Mesendoderm (in vitro differentiated cells): ENCODE measurements around the gene RAPGEF6.

ENCODE experiments used
- DNase-seq: peaks from one replicate; pipeline ENCODE4 v3.0.0; 2013
- H2AK5ac ChIP-seq: 2 replicates; pipeline ENCODE4 v1.6.1; 2013; ENCODE audit warnings: low read length, inconsistent platforms
- H2BK120ac ChIP-seq: 2 replicates; pipeline ENCODE4 v1.6.1; 2013; ENCODE audit warnings: low read depth, mild to moderate bottlenecking, low read length, moderate library complexity, mixed read lengths
- H2BK15ac ChIP-seq: replicated peaks from 2 replicates; pipeline ENCODE4 v1.6.1; 2013; ENCODE audit warnings: low read depth, mild to moderate bottlenecking, moderate library complexity
- H2BK5ac ChIP-seq: 2 replicates; pipeline ENCODE4 v1.6.1; 2013; ENCODE audit warnings: low read length, inconsistent platforms
- H3K18ac ChIP-seq: 2 replicates; pipeline ENCODE4 v1.6.1; 2013; ENCODE audit warnings: mild to moderate bottlenecking, low read length, mixed read lengths
- H3K23ac ChIP-seq: one replicate; pipeline ENCODE4 v1.6.1; 2013; ENCODE audit warnings: low read length
- H3K27ac ChIP-seq: 2 replicates; pipeline ENCODE4 v1.5.1; 2013; ENCODE audit warnings: low read depth, mild to moderate bottlenecking, inconsistent platforms, low read length, moderate library complexity
- H3K27me3 ChIP-seq: 2 replicates; pipeline ENCODE4 v1.6.1; 2013; ENCODE audit warnings: low read length, control low read depth, mild to moderate bottlenecking, inconsistent platforms; ENCODE audit not compliant: insufficient read depth, poor library complexity
- H3K36me3 ChIP-seq: 2 replicates; pipeline ENCODE4 v1.6.1; 2013; ENCODE audit warnings: low read length, inconsistent platforms; ENCODE audit not compliant: control insufficient read depth, insufficient read depth
- H3K4ac ChIP-seq: one replicate; pipeline ENCODE4 v1.6.1; 2013; ENCODE audit warnings: low read depth, mild to moderate bottlenecking, low read length, moderate library complexity
- H3K4me1 ChIP-seq: 2 replicates; pipeline ENCODE4 v1.6.1; 2013; ENCODE audit warnings: low read depth, low read length, inconsistent platforms; ENCODE audit not compliant: control insufficient read depth
- H3K4me2 ChIP-seq: 2 replicates; pipeline ENCODE4 v1.6.1; 2013; ENCODE audit warnings: low read length
- H3K4me3 ChIP-seq: 2 replicates; pipeline ENCODE4 v1.5.1; 2013; ENCODE audit warnings: mild to moderate bottlenecking, low read length
- H3K56ac ChIP-seq: one replicate; pipeline ENCODE4 v1.6.1; 2013; ENCODE audit warnings: low read length
- H3K79me1 ChIP-seq: 2 replicates; pipeline ENCODE4 v1.6.1; 2013; ENCODE audit warnings: low read length, inconsistent platforms
- H3K79me2 ChIP-seq: 2 replicates; pipeline ENCODE4 v1.6.1; 2013; ENCODE audit warnings: mild to moderate bottlenecking, low read length; ENCODE audit not compliant: control insufficient read depth, insufficient read depth
- H3K9ac ChIP-seq: 2 replicates; pipeline ENCODE4 v1.6.1; 2013; ENCODE audit warnings: low read length, inconsistent platforms
- H4K5ac ChIP-seq: one replicate; pipeline ENCODE4 v1.6.1; 2013; ENCODE audit warnings: low read length
- H4K8ac ChIP-seq: one replicate; pipeline ENCODE4 v1.6.1; 2013; ENCODE audit warnings: low read depth, mild to moderate bottlenecking, control low read depth, low read length, moderate library complexity
- WGBS: extraction: QIAGEN DNeasy Blood & Tissue Kit; methylation state at CpG from one replicate; pipeline ENCODE4 v1.1.7; 2013; ENCODE audit warnings: low lambda C conversion rate, missing lambda C conversion rate; ENCODE audit not compliant: insufficient coverage; ENCODE audit errors: extremely low coverage; 5-methylcytosine and 5-hydroxymethylcytosine counted together

RAPGEF6 gene

GRCh38 chr5:131536211-131536826 is 98.7 kb downstream of the RAPGEF6 start:
- no peak overlapping the region for H3K23ac ChIP-seq
- H2AK5ac ChIP-seq: no peak overlapping the region
- no peak overlapping the region for H2BK120ac ChIP-seq
- H3K4me1 ChIP-seq: no peaks in the 10 kb centered on the region
- no peak overlapping the region for H3K4me3 ChIP-seq
- no peak for DNase-seq
- H3K79me2 ChIP-seq: no peaks in the 10 kb centered on the region
- no peaks in the 10 kb centered on the region for H3K79me1 ChIP-seq
- H3K27me3 ChIP-seq: no peaks in the 10 kb centered on the region
- no peak overlapping the region for H4K5ac ChIP-seq
- no peak overlapping the region for H3K4ac ChIP-seq
- no peak overlapping the region for H3K4me2 ChIP-seq
- H4K8ac ChIP-seq: no peak overlapping the region
- H3K18ac ChIP-seq: no peak overlapping the region
- no peak overlapping the region for H3K27ac ChIP-seq
- H2BK15ac ChIP-seq: no peak overlapping the region
- H2BK5ac ChIP-seq: no peak overlapping the region
- WGBS: no CpG with 5 or more reads among the region's 6 CpGs
- H3K9ac ChIP-seq: no peak overlapping the region
- no peak overlapping the region for H3K56ac ChIP-seq
- H3K36me3 ChIP-seq: no peaks in the 10 kb centered on the region

- WGBS: no CpG with 5 or more reads among the region's 2 CpGs
- Histone ChIP-seq H3K18ac (no peak overlapping the region), H2BK5ac (no peak overlapping the region), H3K79me1 (no peaks in the 10 kb centered on the region), H3K27ac (no peak overlapping the region), H3K56ac (no peak overlapping the region), H3K4me2 (no peak overlapping the region), H3K79me2 (no peaks in the 10 kb centered on the region), H3K4ac (no peak overlapping the region), H3K4me1 (no peaks in the 10 kb centered on the region), H3K27me3 (no peaks in the 10 kb centered on the region), H3K4me3 (no peak overlapping the region), H2BK15ac (no peak overlapping the region), H3K9ac (no peak overlapping the region), H2AK5ac (no peak overlapping the region), H2BK120ac (no peak overlapping the region), H3K36me3 (no peaks in the 10 kb centered on the region), H4K8ac (no peak overlapping the region), H3K23ac (no peak overlapping the region), H4K5ac (no peak overlapping the region)
- peak; percentile 16 for DNase-seq
These were observed 100.1 kb downstream of the RAPGEF6 start for GRCh38 chr5:131534974-131535373.

- no peak overlapping the region for H2AK5ac ChIP-seq
- no peak overlapping the region for H2BK15ac ChIP-seq
- H3K36me3 ChIP-seq: no peaks in the 10 kb centered on the region
- H4K8ac ChIP-seq: no peak overlapping the region
- H3K4me2 ChIP-seq: no peak overlapping the region
- H2BK5ac ChIP-seq: no peak overlapping the region
- WGBS: no CpG with 5 or more reads among the region's 1 CpG
- no peaks in the 10 kb centered on the region for H3K79me2 ChIP-seq
- no peak overlapping the region for H2BK120ac ChIP-seq
- H3K79me1 ChIP-seq: no peaks in the 10 kb centered on the region
- no peak overlapping the region for H3K23ac ChIP-seq
- no peak for DNase-seq
- no peak overlapping the region for H3K9ac ChIP-seq
- H3K4ac ChIP-seq: no peak overlapping the region
- H3K4me3 ChIP-seq: no peak overlapping the region
- H3K56ac ChIP-seq: no peak overlapping the region
- no peak overlapping the region for H4K5ac ChIP-seq
- no peaks in the 10 kb centered on the region for H3K27me3 ChIP-seq
- H3K27ac ChIP-seq: no peak overlapping the region
- H3K4me1 ChIP-seq: no peaks in the 10 kb centered on the region
- H3K18ac ChIP-seq: no peak overlapping the region
These were observed 101.2 kb downstream of the RAPGEF6 start for GRCh38 chr5:131533836-131534235.

GRCh38 chr5:131532031-131532640 is 102.9 kb downstream of the RAPGEF6 start:
- no peaks in the 10 kb centered on the region for H3K36me3 ChIP-seq
- no peaks in the 10 kb centered on the region for H3K79me2 ChIP-seq
- no peaks in the 10 kb centered on the region for H3K79me1 ChIP-seq
- H3K4me1 ChIP-seq: no peaks in the 10 kb centered on the region
- no peak overlapping the region for H4K8ac ChIP-seq
- no peak overlapping the region for H4K5ac ChIP-seq
- no peak overlapping the region for H2BK5ac ChIP-seq
- H3K18ac ChIP-seq: no peak overlapping the region
- no peak overlapping the region for H2BK15ac ChIP-seq
- H3K27me3 ChIP-seq: no peaks in the 10 kb centered on the region
- H3K27ac ChIP-seq: no peak overlapping the region
- no peak overlapping the region for H3K9ac ChIP-seq
- no peak overlapping the region for H2BK120ac ChIP-seq
- no peak overlapping the region for H3K4me3 ChIP-seq
- no peak overlapping the region for H3K56ac ChIP-seq
- no peak overlapping the region for H2AK5ac ChIP-seq
- no peak overlapping the region for H3K4me2 ChIP-seq
- no peak for DNase-seq
- H3K4ac ChIP-seq: no peak overlapping the region
- H3K23ac ChIP-seq: no peak overlapping the region
- no CpG with 5 or more reads among the region's 6 CpGs for WGBS

- no CpG with 5 or more reads among the region's 2 CpGs for whole genome bisulfite sequencing
- no peak overlapping the region for H2AK5ac ChIP-seq
- no peak overlapping the region for H3K18ac ChIP-seq
- H3K4me3 ChIP-seq: no peak overlapping the region
- no peaks in the 10 kb centered on the region for H3K27me3 ChIP-seq
- H3K56ac ChIP-seq: no peak overlapping the region
- H3K4ac ChIP-seq: no peak overlapping the region
- no peaks in the 10 kb centered on the region for H3K79me2 ChIP-seq
- H2BK15ac ChIP-seq: no peak overlapping the region
- no peak overlapping the region for H2BK5ac ChIP-seq
- no peak overlapping the region for H3K9ac ChIP-seq
- no peak overlapping the region for H4K8ac ChIP-seq
- no peaks in the 10 kb centered on the region for H3K4me1 ChIP-seq
- H3K79me1 ChIP-seq: no peaks in the 10 kb centered on the region
- no peak overlapping the region for H2BK120ac ChIP-seq
- no peak overlapping the region for H3K4me2 ChIP-seq
- DNase-seq: no peak
- no peaks in the 10 kb centered on the region for H3K36me3 ChIP-seq
- H4K5ac ChIP-seq: no peak overlapping the region
- H3K27ac ChIP-seq: no peak overlapping the region
- no peak overlapping the region for H3K23ac ChIP-seq
These were observed 104.2 kb downstream of the RAPGEF6 start for GRCh38 chr5:131530706-131531331.
